Colonic mucosa (tissue), 4 donors: ENCODE data around the gene GJD2. TPM values are rescaled to one million over a fixed set of nuclear protein-coding genes. Genes with fewer than 3 reads are reported as not detected.

Experiments
- DNase-seq: peaks from one replicate; pipeline ENCODE4 v3.0.0-alpha.2; 2020
- H3K27ac ChIP-seq: fragments of 200-600 bp; one replicate; pipeline ENCODE4 v1.8.0; 2021
- H3K27me3 ChIP-seq: fragments of 200-600 bp; one replicate; pipeline ENCODE4 v1.8.0; 2021
- H3K36me3 ChIP-seq: fragments of 200-600 bp; one replicate; pipeline ENCODE4 v1.8.0; 2021
- H3K4me1 ChIP-seq: fragments of 200-600 bp; one replicate; pipeline ENCODE4 v1.8.0; 2021; ENCODE audit warnings: mild to moderate bottlenecking
- H3K4me3 ChIP-seq: fragments of 200-600 bp; one replicate; pipeline ENCODE4 v1.8.0; 2021
- H3K9ac ChIP-seq, 2 donors: one replicate each; pipeline ENCODE4 v1.7.0; 2013; ENCODE audit warnings: control low read depth in 2 of 2, low read depth in 2 of 2, low read length in 2 of 2
- H3K9me3 ChIP-seq: fragments of 200-600 bp; one replicate; pipeline ENCODE4 v1.8.0; 2021
- CTCF ChIP-seq: fragments of 200-600 bp; IDR thresholded peaks from one replicate; pipeline ENCODE4 v1.8.0; 2022; ENCODE audit warnings: antibody characterized with exemption, mild to moderate bottlenecking
- intact Hi-C: fragments of 100-400 bp; cut with DNase I; formaldehyde crosslinking; loops from one replicate; pipeline ENCODE4 v1.14.1; 2022
- total RNA-seq, 2 donors: library from RNA; stranded (reverse); fragmentation: NEBNext Ultra II Directional in 1 of 2; extraction: Animal tissue kit (Norgen Biotek cat#: 25700) in 1 of 2; gene quantifications; one replicate each; pipeline ENCODE4 v1.2.1, GENCODE V29; 2021
- donor health status: healthy.
- donor health status: DM: no; HTN: no; CAD: no.
- donor health status: DM: no; HTN: no; CAD: no.

The GJD2 gene
- total RNA-seq, 2 donors from 2014 or later: not detected

- TF ChIP-seq CTCF: no peak
- Histone ChIP-seq H3K36me3 (no peaks in the 10 kb centered on the region), H3K4me1 (no peaks in the 10 kb centered on the region), H3K9ac (no peak overlapping the region), H3K27me3 (no peaks in the 10 kb centered on the region), H3K4me3 (no peak overlapping the region), H3K9me3 (no peaks in the 10 kb centered on the region), H3K27ac (no peak overlapping the region)
- no peak for DNase-seq
- intact Hi-C loops: no loop called here
Observed at GRCh38 chr15:34782901-34783300, 28.1 kb upstream of the GJD2 start.

GRCh38 chr15:34780725-34781124 is 25.9 kb upstream of the GJD2 start:
- H3K9me3 ChIP-seq: no peaks in the 10 kb centered on the region
- intact Hi-C loops: no loop called here

GRCh38 chr15:34776606-34777105 is 21.9 kb upstream of the GJD2 start:
- no peak for TF ChIP-seq CTCF
- Histone ChIP-seq H3K4me1 (no peaks in the 10 kb centered on the region), H3K27ac (no peak overlapping the region), H3K9me3 (no peaks in the 10 kb centered on the region), H3K4me3 (no peak overlapping the region), H3K9ac (no peak overlapping the region), H3K36me3 (no peaks in the 10 kb centered on the region), H3K27me3 (no peaks in the 10 kb centered on the region)
- intact Hi-C loops: no loop called here
- no peak for DNase-seq

More at GRCh38 chr15:34780725-34781124, 25.9 kb upstream of the GJD2 start:
- Histone ChIP-seq H3K27ac (no peak overlapping the region), H3K27me3 (no peaks in the 10 kb centered on the region), H3K4me1 (no peaks in the 10 kb centered on the region), H3K9ac (no peak overlapping the region), H3K4me3 (no peak overlapping the region), H3K36me3 (no peaks in the 10 kb centered on the region)
- TF ChIP-seq CTCF: no peak
- no peak for DNase-seq

- TF ChIP-seq CTCF: no peak
- Histone ChIP-seq H3K36me3 (no peaks in the 10 kb centered on the region), H3K4me3 (no peak overlapping the region), H3K4me1 (no peaks in the 10 kb centered on the region), H3K27ac (no peak overlapping the region), H3K9ac (no peak overlapping the region), H3K9me3 (no peaks in the 10 kb centered on the region), H3K27me3 (no peaks in the 10 kb centered on the region)
- intact Hi-C loops: no loop called here
- DNase-seq: no peak
Observed at GRCh38 chr15:34773917-34774316, 19.1 kb upstream of the GJD2 start.

- DNase-seq: no peak
- TF ChIP-seq CTCF: no peak
- no peaks in the 10 kb centered on the region for H3K4me1 ChIP-seq
- H3K36me3 ChIP-seq: no peaks in the 10 kb centered on the region
- no peak overlapping the region for H3K4me3 ChIP-seq
- H3K9me3 ChIP-seq: no peaks in the 10 kb centered on the region
- H3K27ac ChIP-seq: no peak overlapping the region
- H3K27me3 ChIP-seq: no peaks in the 10 kb centered on the region
- no peak overlapping the region for H3K9ac ChIP-seq
- intact Hi-C loops: no loop called here
Observed at GRCh38 chr15:34773013-34773412, 18.2 kb upstream of the GJD2 start.
